Subcutaneous abdominal adipose tissue (tissue), 5 donors: ENCODE measurements around the gene GSK3A.
"Not testable (repeated sequence)": the region's sequence is repeated elsewhere in the genome, so short reads cannot be mapped to it uniquely, and the experiment has no call there.

Experiments
- H3K27ac ChIP-seq: one replicate; pipeline ENCODE4 v1.7.0; 2013; ENCODE audit warnings: low read depth, mild to moderate bottlenecking, inconsistent platforms, low read length, moderate library complexity
- H3K27me3 ChIP-seq, 5 donors: one replicate each; pipeline ENCODE4 v1.7.0; 2013; ENCODE audit warnings: low read length in 5 of 5, inconsistent platforms in 1 of 5; ENCODE audit not compliant: control insufficient read depth in 5 of 5, insufficient read depth in 4 of 5
- H3K36me3 ChIP-seq, 5 donors: one replicate each; pipeline ENCODE4 v1.7.0; 2013; ENCODE audit warnings: low read length in 5 of 5; ENCODE audit not compliant: control insufficient read depth in 5 of 5, insufficient read depth in 5 of 5
- H3K4me1 ChIP-seq, 5 donors: one replicate each; pipeline ENCODE4 v1.7.0; 2013; ENCODE audit warnings: low read length in 5 of 5, mild to moderate bottlenecking in 3 of 5, moderate library complexity in 1 of 5; ENCODE audit not compliant: control insufficient read depth in 5 of 5, insufficient read depth in 5 of 5
- H3K4me3 ChIP-seq, 5 donors: one replicate each; pipeline ENCODE4 v1.7.0; 2013; ENCODE audit warnings: low read length in 5 of 5, low read depth in 1 of 5
- H3K9ac ChIP-seq, 5 donors: one replicate each; pipeline ENCODE4 v1.7.0; 2013; ENCODE audit warnings: low read length in 5 of 5, mild to moderate bottlenecking in 4 of 5, moderate library complexity in 3 of 5
- H3K9me3 ChIP-seq, 5 donors: one replicate each; pipeline ENCODE4 v1.7.0; 2013; ENCODE audit warnings: low read length in 5 of 5; ENCODE audit not compliant: control insufficient read depth in 5 of 5
- donor health status: healthy.
- donor health status: healthy.
- donor health status: healthy.
- donor health status: healthy.
- donor health status: healthy.

Gene GSK3A

GRCh38 chr19:42269478-42270345 lies 27.3 kb upstream of the GSK3A start:
- Histone ChIP-seq H3K27ac (peak overlapping the region; percentile 97), H3K9me3 (no peaks in the 10 kb centered on the region), H3K4me3 (peak overlapping the region; percentile 68 to 96 (median 77)), H3K4me1 (peaks cover 12 to 35% (median 28%) of the 10 kb centered on the region in 5 donors), H3K27me3 (peaks cover 0 to 5% (median 0%) of the 10 kb centered on the region in 5 donors), H3K9ac (peak overlapping the region; percentile 85 to 96 (median 86)), H3K36me3 (peaks cover 0 to 33% (median 30%) of the 10 kb centered on the region in 5 donors)

GRCh38 chr19:42268704-42269477 lies 26.5 kb upstream of the GSK3A start, which contains the start of gene CIC:
TSS of gene CIC (plus strand) at chr19:42269252. CDS start at chr19:42271784, 2,532 bp downstream.
- Histone ChIP-seq H3K27ac (peak within 1 kb of the TSS; percentile 98), H3K4me1 (peaks cover 12 to 32% (median 28%) of the 10 kb centered on the region in 5 donors), H3K27me3 (peaks cover 0 to 5% (median 0%) of the 10 kb centered on the region in 5 donors), H3K4me3 (peak within 1 kb of the TSS; percentile 76 to 96 (median 85)), H3K9ac (peak within 1 kb of the TSS; percentile 90 to 98 (median 96)), H3K9me3 (no peaks in the 10 kb centered on the region), H3K36me3 (peaks cover 0 to 26% (median 22%) of the 10 kb centered on the region in 5 donors)

- Histone ChIP-seq H3K27me3 (peaks cover 0 to 5% (median 0%) of the 10 kb centered on the region in 5 donors), H3K36me3 (peaks cover 0 to 19% (median 15%) of the 10 kb centered on the region in 5 donors), H3K9ac (peak overlapping the region; percentile 87 to 98 (median 96)), H3K4me3 (peak overlapping the region; percentile 76 to 94 (median 85)), H3K4me1 (peaks cover 12 to 32% (median 28%) of the 10 kb centered on the region in 5 donors), H3K27ac (peak overlapping the region; percentile 98), H3K9me3 (no peaks in the 10 kb centered on the region)
Measured at GRCh38 chr19:42268142-42268703, 25.8 kb upstream of the GSK3A start.

- peaks cover 0 to 14% (median 10%) of the 10 kb centered on the region in 5 donors for H3K36me3 ChIP-seq
- peak overlapping the region; percentile 76 to 94 (median 85) for H3K4me3 ChIP-seq
- peak overlapping the region; percentile 98 for H3K27ac ChIP-seq
- peak overlapping the region in 4 of 5 donors; percentile 65 to 86 (median 81) for H3K9ac ChIP-seq
- no peaks in the 10 kb centered on the region for H3K9me3 ChIP-seq
- H3K4me1 ChIP-seq, result peaks cover 12 to 32% (median 28%) of the 10 kb centered on the region in 5 donors
- peaks cover 0 to 5% (median 0%) of the 10 kb centered on the region in 5 donors for H3K27me3 ChIP-seq
Measured at GRCh38 chr19:42267644-42268141, 25.3 kb upstream of the GSK3A start.

- peak overlapping the region; percentile 98 for H3K27ac ChIP-seq
- not testable (repeated sequence) for H3K9ac ChIP-seq, H3K27me3 ChIP-seq, H3K36me3 ChIP-seq, H3K9me3 ChIP-seq
- peak overlapping the region in 1 of 5 donors; percentile 85 for H3K4me3 ChIP-seq
- peaks cover 12 to 32% (median 28%) of the 10 kb centered on the region in 5 donors for H3K4me1 ChIP-seq
Measured at GRCh38 chr19:42266928-42267603, 24.7 kb upstream of the GSK3A start.

- H3K4me3 ChIP-seq, H3K36me3 ChIP-seq, H3K27me3 ChIP-seq, H3K9me3 ChIP-seq, H3K27ac ChIP-seq, H3K9ac ChIP-seq: not testable (repeated sequence)
- peaks cover 10 to 25% (median 24%) of the 10 kb centered on the region in 5 donors for H3K4me1 ChIP-seq
Measured at GRCh38 chr19:42266105-42266504, 23.7 kb upstream of the GSK3A start.

GRCh38 chr19:42261763-42262162 lies 19.4 kb upstream of the GSK3A start:
- no peak overlapping the region for H3K9ac ChIP-seq
- H3K27ac ChIP-seq, result no peak overlapping the region
- H3K36me3 ChIP-seq, result no peaks in the 10 kb centered on the region
- H3K9me3 ChIP-seq, result no peaks in the 10 kb centered on the region
- H3K4me1 ChIP-seq, result peaks cover 0 to 2% (median 0%) of the 10 kb centered on the region in 5 donors
- H3K4me3 ChIP-seq, result no peak overlapping the region
- no peaks in the 10 kb centered on the region for H3K27me3 ChIP-seq

GRCh38 chr19:42257842-42258241 lies 15.4 kb upstream of the GSK3A start:
- H3K4me1 ChIP-seq, result peaks cover 0 to 21% (median 18%) of the 10 kb centered on the region in 5 donors
- H3K9me3 ChIP-seq, H3K36me3 ChIP-seq, H3K4me3 ChIP-seq, H3K27ac ChIP-seq, H3K9ac ChIP-seq, H3K27me3 ChIP-seq: not testable (repeated sequence)
